ENCODE results near the gene LRRC18.

LRRC18 gene

DNA sequence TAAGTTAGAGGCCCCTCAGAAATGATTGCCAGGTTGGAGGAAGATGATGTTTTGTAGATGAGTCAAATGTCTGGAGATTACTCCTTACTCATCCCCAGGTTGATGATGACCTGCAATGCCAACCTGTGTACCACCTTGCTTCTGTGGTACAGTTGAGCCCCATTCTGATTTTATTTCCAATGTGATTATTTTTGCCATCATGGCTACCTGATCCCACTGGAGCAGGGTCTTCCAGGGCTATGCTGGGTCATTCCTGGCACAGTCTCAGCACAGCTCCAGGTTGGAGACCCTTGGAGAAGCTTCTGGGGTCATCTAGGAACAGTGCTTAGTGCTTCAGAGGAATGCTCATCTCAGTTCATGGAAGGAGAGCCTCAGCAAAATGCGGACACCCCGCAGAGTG lies 34.3 kb downstream of the LRRC18 start:
- no peak for DNase-seq

DNA sequence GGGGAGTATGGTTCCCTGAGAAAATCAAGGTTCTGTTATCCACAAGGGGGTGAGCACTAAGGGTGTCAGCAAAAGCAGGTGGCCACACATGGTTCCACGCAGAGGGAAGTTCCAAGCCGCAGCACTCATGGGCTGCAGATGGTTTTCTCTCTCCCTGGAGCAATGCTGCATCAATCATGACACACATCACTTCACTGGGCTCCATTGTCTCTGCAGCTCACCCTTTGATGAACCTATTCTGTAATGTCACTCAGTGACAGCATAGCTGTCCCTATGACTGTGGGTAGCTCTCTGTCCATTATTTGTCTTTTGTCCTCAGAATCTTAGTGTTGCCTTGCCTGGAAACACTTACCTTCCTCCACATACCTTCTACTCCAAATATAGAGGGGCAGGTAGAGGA lies 34.8 kb downstream of the LRRC18 start:
- no peak for DNase-seq

DNA sequence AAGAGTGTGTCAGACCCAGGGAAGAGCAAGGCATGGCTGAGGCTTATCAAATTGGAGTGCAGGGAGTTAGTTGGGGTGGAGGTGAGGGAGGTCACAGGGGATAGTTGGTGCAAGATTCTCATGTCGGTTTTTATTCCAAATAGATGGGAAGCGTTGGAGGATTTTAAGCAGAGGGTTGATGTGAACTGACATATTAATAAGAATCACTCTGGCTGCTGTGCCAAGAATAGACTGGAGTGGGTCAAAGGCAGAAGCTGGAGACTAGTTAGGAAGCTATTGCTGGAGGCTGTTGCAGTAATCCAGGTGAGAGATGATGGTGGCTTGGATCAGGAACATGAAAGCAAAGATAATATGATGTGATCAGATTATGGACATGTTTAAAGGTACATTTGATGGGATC lies 36.5 kb downstream of the LRRC18 start:
- no peak for DNase-seq

DNA sequence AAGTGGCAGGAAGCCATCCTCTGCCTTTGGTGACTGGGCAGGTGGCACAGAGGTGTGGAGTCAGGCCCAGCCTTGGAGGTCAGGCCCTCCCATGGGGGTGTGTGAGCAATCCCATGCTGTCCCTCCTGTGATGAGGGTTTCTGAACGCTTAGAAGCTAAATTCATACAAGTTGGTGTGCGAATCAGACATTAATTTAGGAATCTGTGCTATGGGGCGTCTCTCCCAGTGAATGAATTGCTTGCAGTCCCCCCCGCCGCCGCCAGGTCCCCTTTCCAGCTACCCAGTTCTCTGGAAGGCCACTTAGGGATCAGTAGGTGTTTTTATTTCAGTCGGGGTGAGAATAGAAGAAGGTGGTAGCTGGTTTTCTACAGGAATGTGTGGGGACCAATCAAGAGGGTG lies 37.5 kb downstream of the LRRC18 start:
- no peak for DNase-seq

DNA sequence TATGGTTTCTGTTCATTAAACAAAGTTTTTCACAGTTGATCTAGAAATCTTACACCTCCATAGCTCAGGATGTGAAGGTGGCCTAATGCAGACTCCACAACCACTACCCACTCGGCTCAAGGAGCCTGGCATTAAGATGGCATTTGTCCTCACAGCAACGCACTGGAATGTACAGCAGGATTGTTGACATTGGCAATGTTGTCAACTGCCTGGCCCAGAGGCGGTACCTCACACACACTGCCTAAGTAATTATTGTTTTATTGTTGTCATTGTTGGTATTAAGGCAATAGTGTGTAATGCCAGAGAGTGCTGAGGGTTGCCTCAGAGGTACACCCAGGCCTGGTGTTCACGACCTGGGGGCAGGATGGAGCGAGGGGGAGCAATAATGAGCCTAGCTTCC lies 38.3 kb downstream of the LRRC18 start:
- DNase-seq: no peak

DNA sequence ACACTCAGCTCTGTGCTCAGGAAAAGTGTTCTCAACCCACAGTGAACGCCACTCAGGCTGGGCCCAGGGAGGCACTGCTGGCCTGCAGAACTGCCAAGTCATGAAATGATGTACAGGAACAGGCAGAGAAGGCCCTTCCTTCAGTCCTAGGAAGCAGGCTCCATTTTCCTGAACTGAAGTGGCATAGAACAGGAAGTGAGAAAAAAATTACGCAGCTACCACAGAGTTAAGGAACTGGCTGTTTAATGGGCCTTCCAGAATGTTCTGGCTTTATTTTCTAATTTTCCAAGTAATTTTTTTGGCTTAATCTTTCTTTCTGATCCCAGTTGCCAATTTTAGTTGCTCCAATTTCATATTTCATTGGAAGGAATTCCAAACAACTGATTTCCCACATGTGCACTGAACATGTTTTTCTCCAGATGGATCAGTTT lies 39.3 kb downstream of the LRRC18 start:
- no peak for DNase-seq

DNA sequence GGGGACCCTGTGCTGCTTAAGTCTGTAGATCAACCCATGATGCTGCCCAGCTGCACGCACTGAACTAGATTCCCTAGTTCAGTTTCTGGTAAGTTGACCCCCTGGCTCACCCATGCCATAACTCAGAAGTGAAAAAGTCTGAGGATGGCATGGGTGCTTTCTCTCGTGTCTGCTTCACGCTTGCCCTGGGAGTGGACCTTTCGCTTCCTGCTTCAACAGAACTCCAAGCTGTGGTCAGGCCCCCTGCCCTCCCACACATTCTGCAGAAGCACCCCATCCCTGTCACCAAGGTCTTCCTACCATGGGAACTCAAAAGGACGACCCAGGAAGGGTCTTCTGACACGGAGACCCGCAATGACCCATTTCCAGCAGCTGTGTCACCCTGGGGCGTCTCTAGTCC lies 39.9 kb downstream of the LRRC18 start:
- no peak for DNase-seq

DNA sequence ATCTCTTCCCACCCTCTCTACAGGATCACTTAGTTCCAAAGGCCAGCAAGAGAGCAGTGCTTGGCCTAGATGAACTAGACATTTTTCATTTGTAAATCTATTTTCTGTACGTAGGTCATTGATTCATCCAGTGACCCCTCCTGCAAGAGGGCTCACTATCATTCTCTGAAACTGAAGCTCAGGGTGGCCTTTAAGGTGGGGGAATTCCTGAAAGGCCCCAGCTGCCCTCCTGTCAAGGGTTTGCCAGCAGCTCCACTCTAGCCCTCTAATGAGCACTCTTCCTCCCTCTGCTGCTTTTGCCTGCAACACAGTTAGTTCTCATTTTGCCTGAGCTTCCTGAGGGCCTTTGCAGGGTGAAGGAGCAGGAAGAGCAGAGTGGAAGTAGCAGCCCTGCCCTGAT lies 41.2 kb downstream of the LRRC18 start:
- no peak for DNase-seq

DNA sequence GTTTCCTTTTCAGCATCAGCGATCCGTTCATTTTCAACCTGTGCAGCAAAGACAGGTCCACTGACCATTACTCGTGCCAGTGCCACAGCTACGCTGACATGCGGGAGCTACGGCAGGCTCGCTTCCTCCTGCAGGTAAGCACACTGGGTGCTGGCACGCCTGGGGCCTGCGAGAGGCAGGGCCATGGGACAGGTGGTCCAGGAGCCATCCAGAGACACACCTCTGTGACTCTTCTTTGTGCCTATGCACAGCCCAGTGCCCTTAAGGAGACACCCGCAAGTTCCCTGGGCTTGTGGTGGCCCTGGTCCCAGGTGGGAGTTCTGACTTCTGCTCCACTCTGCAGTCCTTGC lies 42.2 kb downstream of the LRRC18 start:
- DNase-seq: no peak

DNA sequence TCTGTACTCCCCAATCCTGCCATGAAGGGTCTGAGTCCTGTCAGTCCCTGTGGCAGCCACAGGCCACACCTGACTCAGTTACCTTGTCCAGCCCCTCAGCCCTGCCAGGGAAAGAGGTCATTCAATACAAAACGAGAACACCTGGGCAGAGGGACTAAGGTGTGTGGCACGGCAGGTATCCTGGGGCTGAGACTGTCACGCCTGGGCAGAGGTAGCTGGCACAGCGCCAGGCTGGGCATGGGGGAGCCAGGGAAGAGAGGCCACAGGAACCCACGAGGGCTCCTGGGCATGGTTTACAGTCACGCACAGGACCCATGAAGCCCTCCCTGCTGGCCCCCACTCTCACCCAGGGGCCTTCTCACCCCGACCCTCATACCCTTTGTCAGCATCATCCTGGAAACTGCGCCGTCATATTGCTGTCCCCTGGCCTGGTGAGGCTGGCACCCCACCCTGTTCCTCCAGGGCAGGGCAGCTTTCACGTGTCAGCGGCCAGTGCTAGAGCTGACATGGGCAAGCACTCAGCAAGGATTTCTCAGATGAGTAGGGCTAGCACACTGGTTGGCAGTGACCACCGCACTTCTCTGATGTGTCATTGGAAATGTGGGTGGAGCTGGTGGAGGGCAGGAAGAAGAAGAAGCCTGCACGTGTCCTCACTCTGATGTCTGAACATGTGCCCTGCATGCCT lies 42.7 kb downstream of the LRRC18 start:
- no peak for DNase-seq

DNA sequence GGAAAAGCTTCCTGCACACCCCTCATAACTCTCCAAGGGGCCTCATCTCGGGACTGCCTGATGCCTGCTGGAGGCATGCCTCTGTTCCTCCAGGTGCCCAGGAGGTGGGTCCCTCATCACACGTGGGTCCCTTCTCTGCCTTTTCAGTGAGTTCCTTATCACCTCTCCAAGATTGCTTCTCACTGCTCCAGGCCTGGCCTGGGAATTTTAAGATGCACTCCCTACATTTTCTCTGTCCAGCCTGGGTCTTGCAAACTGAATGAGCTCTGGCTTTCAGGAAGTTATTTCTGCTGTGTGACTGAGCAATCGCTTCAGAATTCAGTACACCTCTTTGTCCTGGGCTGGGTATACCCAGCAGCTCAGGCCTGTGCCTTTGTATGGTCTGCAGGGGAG lies 43.8 kb downstream of the LRRC18 start:
- DNase-seq: no peak

DNA sequence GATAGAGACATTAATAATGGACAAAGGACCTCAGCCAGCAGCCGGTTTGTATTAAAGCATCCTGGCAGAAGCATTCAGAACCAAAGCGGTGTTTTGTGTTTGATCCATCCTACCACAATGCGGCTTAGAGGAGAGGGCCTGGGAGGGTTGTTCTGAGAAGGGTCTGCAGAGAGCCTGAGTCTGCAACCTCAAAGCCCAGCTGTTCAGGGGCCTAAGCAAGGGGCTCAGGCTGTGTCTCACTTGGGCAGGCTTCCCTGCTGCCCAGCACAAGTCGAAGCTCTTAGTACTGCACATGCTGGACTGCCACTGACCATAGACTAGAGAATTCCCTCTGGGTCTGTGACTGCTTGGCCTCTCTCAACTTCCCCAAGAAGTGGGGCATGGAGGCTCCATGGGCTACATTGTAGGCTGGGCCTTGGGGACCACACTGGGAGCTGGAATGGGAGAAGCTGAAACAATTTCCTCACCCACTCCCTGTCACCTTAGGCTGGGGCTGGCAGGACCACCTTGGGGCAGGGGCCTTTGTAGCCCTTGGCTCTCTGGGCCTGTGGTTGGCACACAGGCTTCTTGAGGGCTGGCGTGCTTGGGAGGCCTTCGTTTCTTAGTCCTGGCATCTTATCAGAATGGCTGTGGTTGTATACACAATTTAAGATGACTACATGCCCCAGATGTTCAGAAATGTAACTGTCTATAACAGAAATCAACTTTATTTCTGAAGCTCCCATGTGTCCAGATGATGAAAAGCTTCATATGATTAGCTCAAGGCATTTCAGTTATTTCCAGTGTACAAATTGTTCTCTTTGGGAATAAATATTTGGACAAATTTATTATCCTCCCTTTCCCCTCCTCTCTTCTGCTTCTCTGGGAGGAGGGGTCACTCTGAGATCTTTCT lies 44.5 kb downstream of the LRRC18 start:
- no peak for DNase-seq

DNA sequence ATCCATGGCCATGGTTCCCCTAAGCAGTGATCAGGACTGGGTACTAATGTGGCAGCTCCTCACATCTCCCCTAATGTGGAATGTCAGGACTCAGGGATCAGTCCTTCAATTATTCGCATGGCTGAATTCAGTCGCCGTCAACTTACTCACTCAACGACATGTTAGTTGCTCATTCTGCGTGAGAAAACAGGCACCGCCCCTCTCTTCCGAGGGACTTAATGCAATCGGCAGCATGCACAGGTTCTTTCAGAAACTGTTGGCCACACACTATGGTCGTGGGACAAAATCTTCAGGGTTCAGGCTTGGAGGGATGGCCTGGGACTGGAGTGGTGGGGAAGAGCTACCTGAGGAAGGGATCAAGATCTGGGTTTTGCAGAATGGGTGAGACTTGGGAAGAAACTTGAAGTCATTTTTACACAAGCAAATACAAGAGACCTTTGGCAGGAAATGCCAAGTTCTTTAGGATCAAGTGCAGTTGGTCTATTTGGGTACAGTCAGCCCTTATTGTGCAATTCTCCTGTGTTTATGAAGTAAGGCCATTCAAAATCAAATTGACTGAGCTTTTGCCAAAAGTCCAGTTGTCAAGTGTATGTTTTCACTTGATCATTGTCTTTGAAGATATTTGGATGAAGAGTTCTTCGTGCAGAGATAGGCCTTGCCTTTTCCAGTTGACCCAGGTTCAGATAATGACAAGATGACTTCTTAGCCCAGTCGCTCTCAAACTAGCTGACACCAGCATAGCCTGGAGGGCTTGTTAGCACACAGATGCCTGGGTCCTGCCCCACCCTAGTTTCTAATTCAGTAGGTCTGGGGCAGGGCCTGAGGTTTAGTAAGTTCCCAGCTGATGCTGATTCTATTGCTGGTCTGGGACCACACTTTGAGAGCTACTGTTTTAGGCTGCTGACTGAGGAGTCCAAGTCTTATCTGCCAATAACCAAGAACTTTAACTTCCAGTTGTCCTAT lies 48.5 kb downstream of the LRRC18 start:
- DNase-seq: no peak

DNA sequence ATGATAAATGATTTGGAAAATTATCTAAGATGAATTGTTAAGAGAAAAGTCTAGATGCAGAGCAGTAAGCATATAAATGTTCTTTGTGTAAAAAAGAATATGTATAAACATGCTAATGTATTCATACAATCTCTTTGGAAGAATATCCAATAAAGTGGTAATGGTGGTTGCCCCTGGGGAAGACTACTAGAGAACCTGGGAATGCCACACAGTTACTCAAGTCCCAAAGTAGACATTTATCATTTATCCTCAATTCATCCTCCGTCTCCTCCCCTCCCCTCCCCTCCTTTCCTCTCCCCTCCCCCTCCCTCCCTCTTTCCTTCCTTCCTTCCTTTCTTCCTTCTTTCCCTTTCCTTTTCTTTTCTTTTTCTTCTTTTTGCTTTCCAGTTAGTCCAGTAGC lies 51.7 kb downstream of the LRRC18 start:
- no peak for DNase-seq

DNA sequence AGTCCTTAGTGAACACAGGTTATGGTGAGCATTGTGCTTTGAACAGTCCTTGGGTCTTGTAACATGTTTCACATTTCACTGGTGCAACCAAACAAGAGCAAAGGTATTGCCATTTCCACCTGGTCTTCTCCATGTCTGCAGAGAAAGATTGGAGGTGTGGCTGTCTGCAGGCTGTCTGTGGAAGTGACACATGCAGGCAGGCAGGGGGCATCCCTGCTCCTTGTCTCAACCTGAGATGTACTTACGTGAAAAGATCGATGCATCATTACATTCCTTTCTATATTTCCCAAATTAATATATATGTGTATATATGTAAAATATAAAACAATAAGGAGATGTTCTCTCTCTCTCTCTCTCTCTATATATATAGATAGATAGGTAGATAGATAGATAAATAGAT lies 54.3 kb downstream of the LRRC18 start:
- no peak for DNase-seq

DNA sequence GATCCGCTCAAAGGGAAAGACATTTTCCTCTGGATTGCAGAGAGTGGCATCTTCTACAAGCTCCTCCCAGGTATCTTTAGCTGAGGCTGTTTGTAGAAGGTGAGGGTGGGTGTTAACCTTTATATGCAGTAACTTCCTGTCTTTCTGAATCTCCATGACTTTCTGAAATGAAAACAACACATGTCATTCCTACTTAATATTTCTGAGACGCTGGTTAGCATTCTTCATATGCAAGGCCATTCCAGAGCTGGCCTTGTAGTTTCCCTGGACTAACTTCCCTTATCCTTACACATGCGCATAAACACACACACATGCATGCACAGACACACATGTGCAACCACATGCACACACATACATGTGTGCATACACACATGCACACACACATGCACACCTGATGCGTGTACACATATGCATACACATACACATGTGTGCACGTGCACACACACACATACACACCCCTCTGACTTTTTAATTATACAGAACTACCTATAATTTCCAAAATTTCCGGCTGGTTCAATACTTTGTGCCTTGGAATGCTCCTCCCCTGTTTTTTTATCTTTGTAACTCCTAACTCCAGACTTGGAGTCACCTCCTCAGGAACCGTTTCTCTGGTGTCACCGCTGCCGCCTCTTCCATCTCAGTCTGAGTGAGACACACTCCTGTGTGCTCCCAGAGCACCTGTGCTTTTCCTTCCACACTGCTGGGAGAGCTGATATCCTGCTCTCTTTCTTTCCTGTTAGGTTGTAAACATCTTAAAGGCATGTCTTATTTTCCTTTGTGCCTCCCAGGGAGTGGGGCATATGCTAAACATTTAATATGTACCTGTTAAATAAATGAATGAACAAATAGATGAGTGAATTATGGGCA lies 55.2 kb downstream of the LRRC18 start:
- no peak for DNase-seq

DNA sequence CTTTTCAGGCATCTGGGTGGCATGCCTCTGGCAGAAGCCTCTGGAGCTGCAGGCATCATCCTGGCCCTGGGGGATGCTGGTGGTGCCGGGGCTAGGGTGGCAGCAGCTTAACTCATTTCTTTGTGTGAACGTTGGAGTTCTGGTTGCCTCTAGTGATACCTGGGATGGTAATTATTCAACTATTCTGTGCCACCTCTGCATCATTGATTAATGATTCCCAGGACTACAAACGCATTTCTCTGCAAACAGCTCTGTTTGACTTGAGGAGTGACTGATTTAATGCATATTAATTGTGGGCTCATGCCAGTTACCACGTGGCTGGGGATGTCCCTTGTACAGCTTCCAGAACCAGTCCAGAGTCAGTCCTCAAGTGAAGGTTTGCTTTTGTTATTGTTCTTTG lies 55.9 kb downstream of the LRRC18 start:
- no peak for DNase-seq

DNA sequence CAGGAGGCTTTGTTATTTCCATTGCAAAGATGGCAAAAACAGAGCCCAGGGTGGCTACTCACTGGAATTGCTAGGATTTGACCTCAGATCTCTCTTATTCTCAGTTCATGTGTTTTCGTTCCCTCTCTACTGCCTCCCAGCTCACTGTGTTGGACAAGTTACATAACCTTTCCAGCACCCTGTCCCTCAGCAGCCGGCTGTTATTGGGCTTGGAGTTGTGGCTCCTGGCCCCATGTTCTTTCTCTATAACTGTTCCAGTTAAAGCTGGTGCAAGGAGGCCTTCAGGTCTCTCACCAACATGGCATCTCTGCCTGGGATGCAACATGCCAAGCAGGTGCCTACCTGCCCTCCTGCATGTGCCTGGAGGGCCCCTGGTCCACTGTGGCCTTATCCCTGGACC lies 56.8 kb downstream of the LRRC18 start:
- DNase-seq: no peak

DNA sequence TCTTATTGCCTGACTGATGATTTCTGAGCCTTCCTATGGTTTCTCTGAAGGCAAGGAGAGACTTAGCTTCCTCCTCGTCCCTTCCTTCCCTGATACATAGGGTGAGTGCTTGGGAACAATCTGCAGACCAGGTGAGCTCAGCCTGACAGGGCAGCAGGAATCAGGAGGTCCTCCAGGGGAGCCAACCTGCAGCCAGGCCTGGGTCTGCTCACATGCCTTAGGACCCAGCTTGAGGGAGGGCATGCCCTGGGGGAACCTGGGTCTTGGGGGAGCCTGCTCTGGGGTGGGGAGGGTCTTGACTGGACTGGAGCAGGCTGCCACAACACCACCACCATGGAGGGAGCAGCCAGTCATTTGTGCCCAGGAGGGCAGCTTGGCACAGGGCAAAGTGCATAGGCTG lies 57.7 kb downstream of the LRRC18 start:
- DNase-seq: no peak

DNA sequence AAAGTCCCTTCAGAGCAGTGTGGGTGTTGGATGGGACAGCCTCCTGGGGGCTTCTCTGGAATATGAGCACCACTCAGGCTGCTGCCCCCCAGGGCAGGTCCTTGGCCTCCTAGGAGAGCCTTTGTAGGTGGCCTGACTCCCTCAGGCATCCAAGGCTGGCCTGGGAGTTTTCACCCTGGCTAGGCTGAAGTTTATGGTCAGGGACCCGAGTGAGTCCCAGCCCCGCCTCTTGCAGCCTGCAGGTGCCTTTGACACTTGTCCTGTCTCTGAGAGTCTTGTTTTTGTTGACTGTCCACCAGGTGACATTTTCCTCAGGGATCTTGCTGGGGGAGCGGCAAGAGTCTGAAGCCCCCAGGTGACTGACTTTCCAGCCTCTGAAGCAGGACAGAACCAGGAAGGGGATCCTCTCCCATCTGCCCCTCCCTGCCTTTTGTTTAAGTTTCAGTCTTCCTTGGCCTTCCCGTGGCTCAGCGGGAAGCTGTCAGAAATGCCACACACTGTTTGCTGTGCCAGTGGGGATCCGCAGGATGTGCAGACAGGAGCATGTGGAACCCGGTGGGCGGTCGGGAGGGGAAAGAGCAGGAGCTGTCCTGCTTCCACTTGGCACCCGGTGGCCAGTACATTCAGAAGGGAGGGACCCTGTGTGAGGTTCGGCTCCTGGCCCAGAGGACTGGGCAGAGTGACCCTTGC lies 59.5 kb downstream of the LRRC18 start:
- DNase-seq: no peak

DNA sequence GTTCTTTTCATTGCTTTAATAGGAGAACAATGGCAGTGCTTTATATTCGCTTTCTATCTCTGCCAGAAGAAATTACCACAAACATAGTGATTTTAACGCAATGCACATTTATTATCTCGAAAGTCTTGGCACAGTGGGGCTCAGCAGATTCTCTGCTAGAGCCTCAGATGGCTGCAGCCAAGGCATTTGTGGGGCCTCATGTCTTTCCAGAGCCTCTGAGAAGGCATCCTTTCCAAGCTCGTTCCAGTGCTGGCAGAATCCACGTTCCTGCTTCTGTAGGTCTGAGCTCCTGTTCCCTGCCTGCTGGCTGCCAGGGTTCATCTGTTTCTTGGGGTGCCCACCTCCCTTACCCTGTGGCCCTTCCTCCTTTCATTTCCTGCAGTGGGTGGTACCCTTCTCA lies 60.2 kb downstream of the LRRC18 start:
- no peak for DNase-seq

DNA sequence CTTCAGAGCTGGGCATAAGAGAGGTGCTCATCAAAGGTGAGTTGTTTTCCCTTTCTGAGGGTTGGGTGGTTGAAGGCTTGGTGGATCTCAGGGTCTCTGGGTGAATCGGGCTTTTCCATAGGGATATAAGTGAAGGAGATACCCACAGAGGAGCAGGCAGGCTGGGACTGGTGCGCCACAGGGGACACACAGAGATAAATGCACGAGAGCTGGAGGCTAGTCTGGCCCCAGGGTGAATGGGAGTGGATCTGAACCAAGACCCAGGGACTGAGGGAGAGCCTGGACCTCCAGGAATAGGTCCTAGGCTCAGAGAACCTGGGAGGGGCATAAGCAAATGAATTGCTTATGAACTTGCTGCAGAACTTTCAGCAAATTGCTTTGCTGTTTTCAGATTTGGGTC lies 61.5 kb downstream of the LRRC18 start:
- DNase-seq: no peak

Measured in fibroblast of skin of right biceps (primary cell).